Panc1 (cell line): ENCODE data around the gene SIM2.

Source experiments
- POLR2AphosphoS5 ChIP-seq: IDR thresholded peaks from 2 replicates; pipeline ENCODE4 v1.6.1; 2012; ENCODE audit warnings: mild to moderate bottlenecking, low read depth, low read length, moderate library complexity
- SIN3A ChIP-seq: IDR thresholded peaks from 2 replicates; pipeline ENCODE4 v1.6.1; 2012; ENCODE audit warnings: low read depth, mild to moderate bottlenecking, low read length, moderate library complexity, borderline replicate concordance; ENCODE audit not compliant: insufficient read depth
- TCF7L2 ChIP-seq: IDR thresholded peaks from 2 replicates; pipeline ENCODE4 v1.6.1; 2011; ENCODE audit warnings: mild to moderate bottlenecking, low read depth, low read length, inconsistent platforms
- TF ChIP-seq, protein P1 (sequence below): fragments of 450-650 bp; IDR thresholded peaks from 2 replicates; pipeline ENCODE4 v1.5.1; 2017; ENCODE audit warnings: mild to moderate bottlenecking
- TF ChIP-seq, protein P2 (sequence below), 2 experiments: IDR thresholded peaks; 2 replicates each; pipeline ENCODE4 v1.6.1; 2011 to 2012; ENCODE audit warnings: low read depth in 2 of 2, control low read depth in 1 of 2, low read length in 1 of 2, mild to moderate bottlenecking in 1 of 2, moderate library complexity in 1 of 2; ENCODE audit not compliant: insufficient read depth in 1 of 2

DNA sequence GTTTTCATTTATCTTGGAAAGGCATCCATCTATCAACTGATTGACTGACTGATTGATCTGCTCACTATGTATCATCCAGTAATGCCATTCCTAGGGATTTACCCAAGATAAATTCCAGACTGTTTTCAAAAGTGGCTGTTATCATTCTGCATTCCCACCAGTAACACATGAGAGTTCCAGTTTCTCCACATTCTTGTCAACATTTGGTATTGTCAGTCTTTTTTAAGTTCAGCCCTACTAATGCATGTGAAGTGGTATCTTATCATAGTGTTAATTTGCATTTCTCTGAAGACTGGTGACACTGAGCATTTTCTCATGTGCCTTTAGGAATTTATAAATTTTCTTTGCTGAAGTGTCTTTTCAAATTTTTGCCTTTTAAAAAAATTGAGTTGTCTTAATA is 99.6 kb downstream of the SIM2 start:
- TF ChIP-seq, protein P1, sequence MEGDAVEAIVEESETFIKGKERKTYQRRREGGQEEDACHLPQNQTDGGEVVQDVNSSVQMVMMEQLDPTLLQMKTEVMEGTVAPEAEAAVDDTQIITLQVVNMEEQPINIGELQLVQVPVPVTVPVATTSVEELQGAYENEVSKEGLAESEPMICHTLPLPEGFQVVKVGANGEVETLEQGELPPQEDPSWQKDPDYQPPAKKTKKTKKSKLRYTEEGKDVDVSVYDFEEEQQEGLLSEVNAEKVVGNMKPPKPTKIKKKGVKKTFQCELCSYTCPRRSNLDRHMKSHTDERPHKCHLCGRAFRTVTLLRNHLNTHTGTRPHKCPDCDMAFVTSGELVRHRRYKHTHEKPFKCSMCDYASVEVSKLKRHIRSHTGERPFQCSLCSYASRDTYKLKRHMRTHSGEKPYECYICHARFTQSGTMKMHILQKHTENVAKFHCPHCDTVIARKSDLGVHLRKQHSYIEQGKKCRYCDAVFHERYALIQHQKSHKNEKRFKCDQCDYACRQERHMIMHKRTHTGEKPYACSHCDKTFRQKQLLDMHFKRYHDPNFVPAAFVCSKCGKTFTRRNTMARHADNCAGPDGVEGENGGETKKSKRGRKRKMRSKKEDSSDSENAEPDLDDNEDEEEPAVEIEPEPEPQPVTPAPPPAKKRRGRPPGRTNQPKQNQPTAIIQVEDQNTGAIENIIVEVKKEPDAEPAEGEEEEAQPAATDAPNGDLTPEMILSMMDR = no peak
- TF ChIP-seq POLR2AphosphoS5 = no peak
- TF ChIP-seq SIN3A = no peak
- TF ChIP-seq, protein P2, sequence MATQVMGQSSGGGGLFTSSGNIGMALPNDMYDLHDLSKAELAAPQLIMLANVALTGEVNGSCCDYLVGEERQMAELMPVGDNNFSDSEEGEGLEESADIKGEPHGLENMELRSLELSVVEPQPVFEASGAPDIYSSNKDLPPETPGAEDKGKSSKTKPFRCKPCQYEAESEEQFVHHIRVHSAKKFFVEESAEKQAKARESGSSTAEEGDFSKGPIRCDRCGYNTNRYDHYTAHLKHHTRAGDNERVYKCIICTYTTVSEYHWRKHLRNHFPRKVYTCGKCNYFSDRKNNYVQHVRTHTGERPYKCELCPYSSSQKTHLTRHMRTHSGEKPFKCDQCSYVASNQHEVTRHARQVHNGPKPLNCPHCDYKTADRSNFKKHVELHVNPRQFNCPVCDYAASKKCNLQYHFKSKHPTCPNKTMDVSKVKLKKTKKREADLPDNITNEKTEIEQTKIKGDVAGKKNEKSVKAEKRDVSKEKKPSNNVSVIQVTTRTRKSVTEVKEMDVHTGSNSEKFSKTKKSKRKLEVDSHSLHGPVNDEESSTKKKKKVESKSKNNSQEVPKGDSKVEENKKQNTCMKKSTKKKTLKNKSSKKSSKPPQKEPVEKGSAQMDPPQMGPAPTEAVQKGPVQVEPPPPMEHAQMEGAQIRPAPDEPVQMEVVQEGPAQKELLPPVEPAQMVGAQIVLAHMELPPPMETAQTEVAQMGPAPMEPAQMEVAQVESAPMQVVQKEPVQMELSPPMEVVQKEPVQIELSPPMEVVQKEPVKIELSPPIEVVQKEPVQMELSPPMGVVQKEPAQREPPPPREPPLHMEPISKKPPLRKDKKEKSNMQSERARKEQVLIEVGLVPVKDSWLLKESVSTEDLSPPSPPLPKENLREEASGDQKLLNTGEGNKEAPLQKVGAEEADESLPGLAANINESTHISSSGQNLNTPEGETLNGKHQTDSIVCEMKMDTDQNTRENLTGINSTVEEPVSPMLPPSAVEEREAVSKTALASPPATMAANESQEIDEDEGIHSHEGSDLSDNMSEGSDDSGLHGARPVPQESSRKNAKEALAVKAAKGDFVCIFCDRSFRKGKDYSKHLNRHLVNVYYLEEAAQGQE (IDR thresholded peaks at IDR 0.05; ENCODE audit: insufficient read depth in 1 of 2, low read depth in 2 of 2, low read length in 1 of 2) = no peak
- no peak for TF ChIP-seq TCF7L2
